Measurements from ENCODE around the gene DENND6A.
A peak's percentile ranks its signal among the peaks of the same experiment; 100 is the strongest.

Gene DENND6A

GRCh38 chr3:57604971-57605370 lies 87.9 kb downstream of the DENND6A start:
- no peak for TF ChIP-seq CTCF (IDR thresholded peaks at IDR 0.05; ENCODE audit: extremely low read depth, insufficient read depth, missing control alignments)
- DNase-seq (ENCODE audit: low spot score), result no peak
- in situ Hi-C loops (cut with MboI; ENCODE audit: low pct_unique_long_range_greater_than_20kb, low sequenced_read_pairs, unreplicated experiment), result no loop called here

GRCh38 chr3:57600195-57600594 lies 92.7 kb downstream of the DENND6A start:
- in situ Hi-C loops (cut with MboI; ENCODE audit: low pct_unique_long_range_greater_than_20kb, low sequenced_read_pairs, unreplicated experiment), result no loop called here
- TF ChIP-seq CTCF (IDR thresholded peaks at IDR 0.05; ENCODE audit: extremely low read depth, insufficient read depth, missing control alignments), result no peak
- no peak for DNase-seq (ENCODE audit: low spot score)

GRCh38 chr3:57598765-57599360 lies 94.0 kb downstream of the DENND6A start:
- DNase-seq (ENCODE audit: low spot score), result no peak
- in situ Hi-C loops (cut with MboI; ENCODE audit: low pct_unique_long_range_greater_than_20kb, low sequenced_read_pairs, unreplicated experiment), result no loop called here
- no peak for TF ChIP-seq CTCF (IDR thresholded peaks at IDR 0.05; ENCODE audit: extremely low read depth, insufficient read depth, missing control alignments)

- TF ChIP-seq CTCF (IDR thresholded peaks at IDR 0.05; ENCODE audit: extremely low read depth, insufficient read depth, missing control alignments), result peak; percentile 45
- DNase-seq (ENCODE audit: low spot score), result peak; percentile 97
- in situ Hi-C loops (cut with MboI; ENCODE audit: low pct_unique_long_range_greater_than_20kb, low sequenced_read_pairs, unreplicated experiment), result no loop called here
Measured at GRCh38 chr3:57597127-57597923, 95.6 kb downstream of the DENND6A start, which contains the start of gene ARF4. Gene ARF4, minus strand, starts transcription at chr3:57597344. Its CDS starts 204 bp downstream, at chr3:57597140.

GRCh38 chr3:57596495-57597126 lies 96.3 kb downstream of the DENND6A start:
- TF ChIP-seq CTCF (IDR thresholded peaks at IDR 0.05; ENCODE audit: extremely low read depth, insufficient read depth, missing control alignments), result no peak
- in situ Hi-C loops (cut with MboI; ENCODE audit: low pct_unique_long_range_greater_than_20kb, low sequenced_read_pairs, unreplicated experiment), result no loop called here
- peak; percentile 31 for DNase-seq (ENCODE audit: low spot score)

- no peak for TF ChIP-seq CTCF (IDR thresholded peaks at IDR 0.05; ENCODE audit: extremely low read depth, insufficient read depth, missing control alignments)
- in situ Hi-C loops (cut with MboI; ENCODE audit: low pct_unique_long_range_greater_than_20kb, low sequenced_read_pairs, unreplicated experiment), result no loop called here
- DNase-seq (ENCODE audit: low spot score), result no peak
Measured at GRCh38 chr3:57594576-57594975, 98.3 kb downstream of the DENND6A start.
